IPS-18a (cell line): ENCODE data around the gene MRPL30.
"Not testable (repeated sequence)": the region's sequence is repeated elsewhere in the genome, so short reads cannot be mapped to it uniquely, and the experiment has no call there.

Experiments
- H3K27ac ChIP-seq: one replicate; pipeline ENCODE4 v1.5.1; 2013; ENCODE audit warnings: low read length
- H3K27me3 ChIP-seq: one replicate; pipeline ENCODE4 v1.6.1; 2013; ENCODE audit warnings: mild to moderate bottlenecking, low read length; ENCODE audit not compliant: control insufficient read depth, insufficient read depth
- H3K36me3 ChIP-seq: one replicate; pipeline ENCODE4 v1.6.1; 2013; ENCODE audit warnings: low read depth, low read length; ENCODE audit not compliant: control insufficient read depth
- H3K4me1 ChIP-seq: one replicate; pipeline ENCODE4 v1.6.1; 2013; ENCODE audit warnings: low read depth, low read length; ENCODE audit not compliant: control insufficient read depth
- H3K4me3 ChIP-seq: one replicate; pipeline ENCODE4 v1.5.1; 2013; ENCODE audit warnings: low read length
- H3K9ac ChIP-seq: one replicate; pipeline ENCODE4 v1.6.1; 2013; ENCODE audit warnings: mild to moderate bottlenecking, low read length, moderate library complexity
- H3K9me3 ChIP-seq: one replicate; pipeline ENCODE4 v1.6.1; 2013; ENCODE audit warnings: low read depth, low read length; ENCODE audit not compliant: control insufficient read depth

MRPL30 gene

DNA sequence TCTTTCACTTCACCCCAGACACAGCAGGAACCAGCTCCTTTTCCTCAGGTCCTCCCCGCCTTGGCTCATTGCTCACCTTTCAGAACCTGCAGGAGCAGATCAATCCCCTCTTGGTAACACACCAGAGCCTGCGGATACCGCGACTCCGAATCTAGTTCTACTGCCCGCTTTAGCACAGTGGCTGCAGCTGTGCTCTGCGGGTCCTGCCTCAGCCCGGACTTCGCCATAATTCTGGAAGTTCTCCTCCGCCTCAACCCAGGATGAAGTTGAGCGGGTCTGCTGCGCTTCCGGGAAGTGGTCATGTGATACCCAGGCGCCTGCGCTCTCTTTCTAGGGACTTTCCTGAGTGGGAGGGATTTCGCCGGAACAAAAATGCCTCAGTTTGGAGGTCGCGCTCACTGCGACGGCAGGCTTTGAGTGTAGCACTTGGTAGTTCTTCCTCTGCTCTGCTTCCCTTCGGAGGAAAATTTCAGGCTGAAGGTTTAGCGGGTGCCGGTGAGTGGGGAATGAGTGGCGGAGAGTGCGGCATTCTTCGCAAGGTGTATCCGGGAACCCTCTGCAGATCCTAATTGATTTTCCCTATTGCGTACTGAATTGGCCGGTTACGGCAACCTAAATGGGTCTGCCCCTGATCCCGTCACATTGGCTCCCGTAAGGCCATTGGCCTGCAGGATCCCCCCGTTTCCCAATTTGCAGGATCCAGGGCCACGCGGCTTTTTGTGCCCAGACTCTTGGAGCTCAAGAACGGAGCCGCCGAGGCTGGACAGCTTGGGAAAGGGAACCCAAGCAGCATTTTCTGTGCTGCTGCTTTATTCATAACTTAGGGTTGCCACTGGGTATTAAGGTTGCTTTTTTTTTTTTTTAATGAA is at the start of gene MRPL30, which contains the start of gene MITD1:
Gene MRPL30, plus strand, starts transcription at position 430 of the 869 bp plus-strand sequence. CDS start 5,020 bp downstream, outside the sequence.
Gene MITD1, minus strand, starts transcription at position 304 of the 869 bp plus-strand sequence. Its CDS starts 77 bp downstream, at position 227.
- H3K27ac ChIP-seq: peak within 1 kb of the TSS; percentile 75
- H3K4me1 ChIP-seq: peaks cover 4% of the 10 kb centered on the region
- H3K27me3 ChIP-seq: no peaks in the 10 kb centered on the region
- H3K9me3 ChIP-seq: no peaks in the 10 kb centered on the region
- no peaks in the 10 kb centered on the region for H3K36me3 ChIP-seq
- H3K9ac ChIP-seq: peak within 1 kb of the TSS; percentile 94
- peak within 1 kb of the TSS; percentile 89 for H3K4me3 ChIP-seq

DNA sequence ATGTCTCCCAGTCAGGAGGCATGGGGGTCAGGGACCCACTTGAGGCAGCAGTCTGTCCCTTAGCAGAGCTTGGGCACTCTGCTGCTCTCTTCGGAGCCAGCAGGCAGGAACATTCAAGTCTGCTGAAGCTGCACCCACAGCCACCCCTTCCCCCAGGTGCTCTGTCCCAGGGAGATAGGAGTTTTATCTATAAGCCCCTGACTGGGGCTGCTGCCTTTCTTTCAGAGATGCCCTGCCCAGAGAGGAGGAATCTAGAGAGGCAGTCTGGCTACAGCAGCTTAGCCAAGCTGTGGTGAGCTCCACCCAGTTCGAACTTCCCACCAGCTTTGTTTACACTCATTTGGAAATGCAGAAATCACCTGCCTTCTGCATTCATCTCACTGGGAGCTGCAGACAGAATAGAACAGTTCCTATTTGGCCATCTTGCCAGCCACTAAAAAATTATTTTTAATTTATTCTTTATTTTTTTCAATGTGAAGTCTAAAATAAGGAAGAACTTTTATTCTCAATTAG is 45.9 kb upstream of the MRPL30 start:
- Histone ChIP-seq H3K9me3 (peaks cover 15% of the 10 kb centered on the region), H3K27me3 (peaks cover 11% of the 10 kb centered on the region)
- not testable (repeated sequence) for H3K27ac ChIP-seq, H3K9ac ChIP-seq, H3K36me3 ChIP-seq, H3K4me3 ChIP-seq, H3K4me1 ChIP-seq

DNA sequence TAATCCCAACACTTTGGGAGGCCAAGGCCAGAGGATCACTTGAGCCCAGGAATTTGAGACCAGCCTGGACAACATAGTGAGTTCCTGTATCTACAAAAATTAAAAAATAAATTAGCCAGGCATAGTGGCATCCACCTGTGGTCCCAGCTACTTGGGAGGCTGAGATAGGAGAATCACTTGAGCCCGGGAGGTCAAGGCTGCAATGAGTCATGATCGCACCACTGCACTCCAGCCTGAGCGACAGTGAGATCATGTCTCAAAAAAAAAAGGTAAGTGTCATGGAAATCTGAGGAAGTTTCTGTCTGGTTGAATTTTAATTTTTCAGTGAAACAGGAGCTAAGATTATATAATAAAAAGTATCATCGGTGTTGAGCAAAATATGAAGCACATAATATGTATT is 42.0 kb upstream of the MRPL30 start:
- Histone ChIP-seq H3K9me3 (peaks cover 3% of the 10 kb centered on the region), H3K27me3 (peaks cover 15% of the 10 kb centered on the region), H3K9ac (no peak overlapping the region), H3K27ac (no peak overlapping the region), H3K4me3 (no peak overlapping the region), H3K4me1 (peaks cover 15% of the 10 kb centered on the region), H3K36me3 (no peaks in the 10 kb centered on the region)

DNA sequence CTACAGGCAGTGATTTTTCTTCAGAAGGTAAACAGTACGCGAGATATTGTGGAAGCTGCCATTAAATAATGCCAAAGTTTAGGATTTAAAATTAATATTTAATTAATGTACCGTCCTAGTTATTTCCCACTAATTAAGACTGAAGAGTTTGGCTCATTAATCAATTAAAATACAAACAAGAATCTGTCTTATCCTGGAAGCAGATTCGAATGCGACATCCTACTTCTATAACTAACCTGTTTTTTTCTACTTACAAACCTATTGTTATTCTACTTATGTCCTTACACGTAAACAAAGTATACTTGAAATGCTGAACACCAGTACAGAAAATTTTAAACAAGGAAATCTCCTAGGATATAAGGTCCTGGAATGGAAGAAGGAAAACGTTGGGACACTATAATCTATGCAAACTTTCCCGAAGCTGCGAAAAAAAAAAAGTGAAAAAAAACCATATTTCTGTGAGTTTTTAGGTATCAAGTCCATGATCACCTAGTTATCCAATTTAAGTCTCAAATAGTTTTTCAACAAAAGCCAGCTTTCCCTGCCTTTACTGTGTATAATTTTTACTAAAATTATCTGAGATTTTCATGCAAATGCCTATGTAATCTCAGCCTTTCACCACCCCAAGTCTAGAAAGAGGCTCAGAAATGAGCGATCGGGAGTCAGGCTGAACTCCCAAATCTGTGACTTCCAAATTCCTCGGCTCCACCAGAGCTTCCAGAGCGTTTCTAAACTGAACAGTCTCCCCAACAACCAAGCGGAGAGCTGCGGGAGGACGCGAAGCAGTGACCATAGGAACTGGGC is 40.7 kb upstream of the MRPL30 start:
- Histone ChIP-seq H3K27ac (no peak overlapping the region), H3K4me3 (peak overlapping the region; percentile 93), H3K27me3 (peaks cover 15% of the 10 kb centered on the region), H3K36me3 (no peaks in the 10 kb centered on the region), H3K9ac (peak overlapping the region; percentile 57), H3K9me3 (peaks cover 3% of the 10 kb centered on the region), H3K4me1 (peaks cover 15% of the 10 kb centered on the region)

DNA sequence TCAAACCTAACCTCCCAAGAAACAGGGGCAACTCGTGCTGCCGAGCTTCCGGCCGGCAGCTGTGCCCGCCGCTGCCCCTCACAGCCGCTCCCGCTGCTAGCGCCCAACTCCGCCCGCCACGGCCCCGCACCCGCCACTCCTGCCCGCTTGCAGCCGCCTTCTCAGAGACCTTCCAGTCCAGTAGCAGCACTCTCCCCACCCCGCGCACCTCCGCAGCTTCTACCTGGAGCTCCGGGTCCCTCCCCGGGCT is 40.2 kb upstream of the MRPL30 start:
- Histone ChIP-seq H3K4me1 (peaks cover 15% of the 10 kb centered on the region), H3K27ac (no peak overlapping the region), H3K27me3 (peaks cover 15% of the 10 kb centered on the region), H3K9ac (peak overlapping the region; percentile 57), H3K36me3 (no peaks in the 10 kb centered on the region), H3K9me3 (peaks cover 3% of the 10 kb centered on the region), H3K4me3 (peak overlapping the region; percentile 93)

DNA sequence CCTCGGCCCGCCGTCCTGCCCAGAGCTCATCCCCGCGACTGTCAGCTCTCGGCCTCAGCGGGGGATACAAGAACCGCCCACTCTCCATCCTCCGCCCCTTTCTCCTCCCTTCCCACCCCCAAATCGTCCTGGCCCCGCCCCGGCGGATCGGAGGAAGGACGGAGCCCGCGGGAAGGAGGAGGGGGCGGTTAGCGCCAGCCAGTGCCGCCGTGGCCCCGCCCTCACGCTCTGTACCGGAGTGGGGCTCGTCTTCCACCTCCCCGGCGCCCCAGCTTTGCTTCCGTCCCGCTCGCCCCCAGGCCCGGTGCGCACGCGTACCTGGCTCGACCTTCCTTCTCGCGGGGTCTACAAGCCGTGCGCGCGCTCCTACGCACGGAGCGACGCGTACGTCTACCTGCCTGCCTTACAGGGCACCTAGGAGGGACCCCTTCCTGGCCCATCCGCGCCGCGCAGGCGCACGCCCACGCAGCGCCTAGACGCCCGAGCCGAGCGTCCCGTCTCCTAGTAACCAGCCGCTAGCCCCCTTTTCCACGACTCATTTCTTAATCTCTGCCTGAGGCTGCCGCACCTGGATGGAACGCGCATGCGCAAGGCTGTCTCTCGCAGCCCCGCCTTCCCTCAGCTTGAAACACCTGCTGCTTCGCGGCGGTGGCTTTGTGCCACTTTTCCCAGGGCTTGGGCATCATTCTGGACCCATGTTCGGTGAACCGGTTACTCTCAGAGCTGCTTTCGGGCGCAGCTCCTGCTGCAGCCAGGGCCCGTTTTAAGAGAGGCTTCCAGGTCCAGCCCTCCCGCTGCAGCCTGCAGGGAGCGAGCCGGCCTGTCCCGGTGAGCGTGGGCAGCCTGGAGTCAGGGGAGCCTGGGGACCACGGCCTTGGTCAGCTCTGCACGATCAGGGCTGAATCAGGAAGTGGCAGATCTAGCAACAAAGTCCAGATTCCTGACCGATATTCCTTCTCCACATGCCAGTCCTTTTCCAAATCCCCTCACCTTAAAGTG is 39.6 kb upstream of the MRPL30 start, which contains the start of gene C2orf15:
Gene C2orf15, plus strand, starts transcription at position 598 of the 999 bp plus-strand sequence. CDS start 8,852 bp downstream, outside the sequence.
- peak within 1 kb of the TSS; percentile 57 for H3K9ac ChIP-seq
- H3K36me3 ChIP-seq: no peaks in the 10 kb centered on the region
- H3K4me3 ChIP-seq: peak within 1 kb of the TSS; percentile 93
- H3K4me1 ChIP-seq: peaks cover 15% of the 10 kb centered on the region
- peaks cover 15% of the 10 kb centered on the region for H3K27me3 ChIP-seq
- H3K27ac ChIP-seq: no peak within 1 kb of the TSS
- no peaks in the 10 kb centered on the region for H3K9me3 ChIP-seq

DNA sequence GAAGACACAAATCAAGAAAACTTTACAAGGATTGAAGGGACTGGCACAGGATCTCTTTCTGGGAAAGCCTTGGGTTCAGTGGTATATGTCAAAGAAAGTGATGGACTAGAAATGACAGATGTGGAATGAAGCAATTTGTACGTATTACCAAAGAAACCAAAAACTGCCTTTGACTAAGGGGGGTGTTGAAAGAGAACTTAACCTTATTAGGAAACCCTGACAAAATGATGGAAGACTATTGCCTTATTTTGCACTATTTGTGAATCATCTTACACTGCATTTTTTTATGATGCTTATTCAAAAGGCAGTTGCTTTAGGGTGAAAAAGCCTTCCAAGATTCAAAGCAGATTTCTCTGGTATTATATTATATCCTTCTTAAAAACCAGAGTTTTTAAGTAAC is 30.3 kb upstream of the MRPL30 start:
- Histone ChIP-seq H3K9me3 (no peaks in the 10 kb centered on the region), H3K27me3 (no peaks in the 10 kb centered on the region), H3K9ac (no peak overlapping the region), H3K27ac (no peak overlapping the region), H3K4me1 (peaks cover 6% of the 10 kb centered on the region), H3K4me3 (no peak overlapping the region), H3K36me3 (no peaks in the 10 kb centered on the region)

DNA sequence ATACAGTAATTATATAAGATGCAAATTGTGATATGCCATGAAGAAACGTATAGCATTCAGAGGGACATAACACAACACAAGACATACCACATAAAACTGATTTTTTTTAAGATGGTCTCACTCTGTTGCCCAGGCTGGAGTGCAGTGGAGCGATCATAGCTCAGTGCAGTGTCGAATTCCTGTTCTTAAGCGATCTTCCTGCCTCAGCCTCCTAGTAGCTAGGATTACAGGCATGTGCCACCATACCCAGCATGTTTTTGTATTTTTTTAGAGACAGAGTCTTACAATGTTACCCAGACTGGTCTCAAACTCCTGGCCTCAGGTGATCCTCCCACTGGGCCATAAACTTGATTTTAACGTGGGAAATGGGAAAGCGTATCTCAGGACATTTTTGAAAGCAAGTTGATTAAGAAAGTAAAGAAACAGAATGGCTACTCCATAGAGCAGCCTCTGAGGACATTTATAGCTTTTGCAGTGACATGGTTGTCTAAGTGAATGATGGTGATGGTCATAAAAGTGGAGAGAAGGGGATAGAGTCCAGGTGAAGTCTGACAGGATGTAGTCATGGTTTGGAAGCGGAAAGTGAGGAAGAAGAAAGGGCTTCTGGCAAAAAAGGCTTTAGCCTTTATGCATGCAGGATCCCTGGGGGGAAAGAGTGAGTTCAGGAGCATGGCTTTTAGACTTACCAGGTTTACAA is 28.6 kb upstream of the MRPL30 start:
- Histone ChIP-seq H3K9me3 (no peaks in the 10 kb centered on the region), H3K27me3 (no peaks in the 10 kb centered on the region), H3K9ac (no peak overlapping the region), H3K4me3 (no peak overlapping the region), H3K36me3 (no peaks in the 10 kb centered on the region), H3K4me1 (peaks cover 9% of the 10 kb centered on the region), H3K27ac (no peak overlapping the region)

DNA sequence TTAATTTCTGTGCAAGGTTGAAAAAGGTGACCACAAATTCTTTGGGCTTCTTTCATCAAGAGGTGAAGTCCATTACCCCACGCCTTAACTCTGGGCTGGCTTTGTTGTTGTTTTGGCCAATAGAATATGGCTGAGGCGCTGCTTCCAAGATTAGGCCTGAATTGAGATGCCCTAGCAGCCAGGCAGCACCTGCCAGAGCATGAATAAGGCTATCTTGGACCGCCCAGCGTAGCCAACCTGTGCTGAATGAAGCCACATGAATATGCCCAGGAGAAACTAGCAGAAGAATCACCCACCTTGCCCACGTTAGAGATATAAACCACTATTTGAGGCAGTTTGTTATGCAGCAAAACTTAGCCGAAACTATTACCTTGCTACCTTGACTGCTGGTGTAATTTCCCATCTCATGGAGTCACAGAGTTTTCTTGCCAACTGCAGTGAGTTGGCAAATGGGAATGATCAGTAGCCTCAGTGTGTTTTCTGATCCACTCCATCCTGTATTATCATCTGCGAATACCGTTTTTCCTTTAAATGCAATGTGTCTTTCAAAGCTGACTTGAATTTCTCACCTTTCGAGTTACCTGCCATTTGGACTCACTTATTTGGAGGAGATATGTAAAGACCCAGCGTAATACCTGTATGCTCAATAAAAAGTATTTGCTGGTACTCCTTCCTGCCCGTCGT is 26.9 kb upstream of the MRPL30 start:
- H3K36me3 ChIP-seq: no peaks in the 10 kb centered on the region
- peak overlapping the region; percentile 78 for H3K9ac ChIP-seq
- no peaks in the 10 kb centered on the region for H3K27me3 ChIP-seq
- peaks cover 9% of the 10 kb centered on the region for H3K4me1 ChIP-seq
- peak overlapping the region; percentile 37 for H3K27ac ChIP-seq
- no peaks in the 10 kb centered on the region for H3K9me3 ChIP-seq
- H3K4me3 ChIP-seq: peak overlapping the region; percentile 83
